Measurements from ENCODE around the gene H1-8.
"Not testable (repeated sequence)": the region's sequence is repeated elsewhere in the genome, so short reads cannot be mapped to it uniquely, and the experiment has no call there.

DNA sequence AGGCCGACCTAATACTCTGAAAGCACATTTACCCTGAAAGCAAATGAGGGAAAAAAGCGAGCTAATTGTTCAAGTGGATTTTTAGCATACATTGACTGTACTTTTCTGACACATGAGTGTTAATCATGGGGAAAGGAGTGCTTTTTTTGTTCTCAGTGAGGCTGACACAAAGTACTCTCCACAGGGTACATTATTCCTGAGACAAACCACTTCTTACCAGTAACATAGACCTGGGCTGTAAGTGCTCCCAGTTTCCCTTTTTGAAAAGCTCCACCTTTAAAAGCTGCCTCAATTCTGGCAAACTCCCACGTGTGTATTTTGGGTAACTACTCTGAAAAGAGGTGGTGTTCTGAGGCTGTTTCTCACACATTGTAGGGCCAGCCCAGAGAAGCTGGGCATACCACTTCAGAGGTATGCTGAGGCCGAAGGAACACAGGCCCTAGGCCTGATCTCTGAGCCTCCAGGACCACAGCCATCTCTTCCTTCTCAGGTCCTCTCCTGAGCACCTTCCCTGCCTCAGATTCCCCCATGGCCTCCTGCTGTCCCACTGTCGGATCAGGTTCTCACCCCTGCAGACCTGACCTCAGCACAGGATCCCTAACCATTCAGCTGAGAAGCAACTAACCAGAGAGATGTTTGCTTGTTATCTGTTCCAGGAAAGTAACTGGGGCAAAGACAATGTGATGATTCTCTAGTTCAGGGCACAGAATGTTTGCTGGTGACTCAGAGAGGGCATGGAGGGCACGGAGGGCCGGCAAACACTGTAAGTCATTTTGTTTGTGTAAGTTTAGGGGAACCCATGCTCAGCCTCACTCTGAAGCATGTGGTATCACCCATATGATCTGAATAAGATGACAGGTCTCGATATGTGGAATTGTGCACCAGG is 44.1 kb upstream of the H1-8 start:
- TF ChIP-seq, protein P1, sequence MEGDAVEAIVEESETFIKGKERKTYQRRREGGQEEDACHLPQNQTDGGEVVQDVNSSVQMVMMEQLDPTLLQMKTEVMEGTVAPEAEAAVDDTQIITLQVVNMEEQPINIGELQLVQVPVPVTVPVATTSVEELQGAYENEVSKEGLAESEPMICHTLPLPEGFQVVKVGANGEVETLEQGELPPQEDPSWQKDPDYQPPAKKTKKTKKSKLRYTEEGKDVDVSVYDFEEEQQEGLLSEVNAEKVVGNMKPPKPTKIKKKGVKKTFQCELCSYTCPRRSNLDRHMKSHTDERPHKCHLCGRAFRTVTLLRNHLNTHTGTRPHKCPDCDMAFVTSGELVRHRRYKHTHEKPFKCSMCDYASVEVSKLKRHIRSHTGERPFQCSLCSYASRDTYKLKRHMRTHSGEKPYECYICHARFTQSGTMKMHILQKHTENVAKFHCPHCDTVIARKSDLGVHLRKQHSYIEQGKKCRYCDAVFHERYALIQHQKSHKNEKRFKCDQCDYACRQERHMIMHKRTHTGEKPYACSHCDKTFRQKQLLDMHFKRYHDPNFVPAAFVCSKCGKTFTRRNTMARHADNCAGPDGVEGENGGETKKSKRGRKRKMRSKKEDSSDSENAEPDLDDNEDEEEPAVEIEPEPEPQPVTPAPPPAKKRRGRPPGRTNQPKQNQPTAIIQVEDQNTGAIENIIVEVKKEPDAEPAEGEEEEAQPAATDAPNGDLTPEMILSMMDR (conservative IDR thresholded peaks at IDR 0.05 in 1 of 2, IDR thresholded peaks at IDR 0.05 in 1 of 2; ENCODE audit: extremely low read depth in 1 of 2, insufficient read depth in 1 of 2, low read depth in 1 of 2, low read length in 2 of 2): not testable (repeated sequence)
- not testable (repeated sequence) for TF ChIP-seq EZH2 (IDR thresholded peaks at IDR 0.05; ENCODE audit: borderline replicate concordance, low read length)

All from mammary epithelial cell (primary cell).